ENCODE measurements around the gene COL23A1.

DNA sequence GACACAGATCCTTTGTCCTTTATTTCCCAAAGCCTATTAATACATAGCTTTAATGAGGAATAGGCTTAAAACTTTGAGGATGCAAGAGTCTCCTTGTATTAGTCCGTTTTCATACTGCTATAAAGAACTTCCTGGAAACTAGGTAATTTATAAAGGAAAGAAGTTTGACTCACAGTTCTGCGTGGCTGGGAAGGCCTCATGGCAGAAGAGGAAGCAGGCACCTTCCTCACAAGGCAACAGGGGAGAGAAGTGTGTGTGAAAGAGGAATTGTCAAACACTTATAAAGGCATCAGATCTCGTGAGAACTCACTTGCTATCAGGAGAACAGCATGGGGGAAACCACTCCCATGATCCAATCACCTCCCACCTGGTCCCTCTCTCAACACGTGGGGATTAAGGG lies 42.1 kb upstream of the COL23A1 start:
- no peak for TF ChIP-seq POLR2A (IDR thresholded peaks at IDR 0.05; ENCODE audit: low read depth)
- TF ChIP-seq CTCF (IDR thresholded peaks at IDR 0.05) = no peak
